Measurements from ENCODE around the gene RAF1. TPM values are rescaled to one million over a fixed set of nuclear protein-coding genes. Genes with fewer than 3 reads are reported as not detected.

Gene RAF1
- total RNA-seq (135 and 258 TPM in 2 replicates), polyA plus RNA-seq (133 and 134 TPM in 2 replicates), polyA minus RNA-seq (ENCODE audit: low replicate concordance) (149 and 212 TPM in 2 replicates)
- 76.2 and 79.1 TPM in 2 replicates for polyA plus RNA-seq (2012)

DNA sequence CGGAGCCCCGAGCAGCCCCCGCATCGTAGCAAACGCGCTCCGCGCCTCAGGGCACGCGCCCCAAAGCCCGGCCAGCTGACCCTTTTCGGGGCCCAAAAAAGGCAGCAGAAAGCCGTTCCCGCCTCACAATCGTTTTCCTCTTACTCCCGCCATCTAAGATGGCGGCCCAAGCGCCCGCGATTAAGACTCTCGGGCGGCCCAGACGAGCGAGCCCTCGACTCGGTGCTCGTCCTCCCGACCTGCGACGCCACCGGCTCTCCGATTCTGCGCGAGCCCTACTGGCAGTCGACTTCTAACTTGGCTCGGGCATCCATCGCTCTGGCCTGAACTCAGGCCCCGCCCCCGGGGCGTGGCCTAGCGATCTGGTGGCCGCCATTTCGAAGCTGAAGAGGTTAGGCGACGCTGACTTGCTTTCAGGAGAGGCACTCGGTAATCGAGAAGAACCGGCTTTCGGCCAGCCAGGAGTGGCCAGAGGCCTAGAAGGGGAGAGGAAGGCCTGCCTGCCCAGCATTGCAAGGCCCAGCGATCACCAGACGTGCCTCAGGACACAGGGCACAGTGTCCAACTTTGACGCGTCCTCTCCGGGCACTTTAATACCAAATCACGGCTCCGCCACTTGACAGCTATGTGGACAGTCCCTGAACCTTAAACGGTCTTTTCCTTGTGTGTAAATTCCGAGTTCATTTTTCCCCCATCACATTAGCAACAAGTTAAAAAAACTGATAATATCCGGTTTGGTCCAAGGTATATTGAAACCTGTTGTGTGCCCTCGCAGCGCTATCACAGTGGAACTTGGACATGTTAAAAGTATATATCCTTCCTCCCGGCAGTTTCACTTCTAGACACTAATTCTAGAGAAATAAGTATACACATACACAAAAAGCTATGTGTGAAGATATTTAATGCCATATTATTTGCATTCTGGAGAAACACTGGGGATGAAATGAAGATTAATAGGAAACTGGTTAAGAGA is at the start of gene RAF1:
RAF1 (minus strand) TSS at position 182 of the 973 bp plus-strand sequence. CDS start 45,396 bp downstream, outside the sequence.
- peak within 1 kb of the TSS; percentile 88 for H2AFZ ChIP-seq (ENCODE audit: low read length)
- TF ChIP-seq EZH2 (IDR thresholded peaks at IDR 0.05; ENCODE audit: low read length, missing control alignments) = no peak
- TF ChIP-seq, protein P1, sequence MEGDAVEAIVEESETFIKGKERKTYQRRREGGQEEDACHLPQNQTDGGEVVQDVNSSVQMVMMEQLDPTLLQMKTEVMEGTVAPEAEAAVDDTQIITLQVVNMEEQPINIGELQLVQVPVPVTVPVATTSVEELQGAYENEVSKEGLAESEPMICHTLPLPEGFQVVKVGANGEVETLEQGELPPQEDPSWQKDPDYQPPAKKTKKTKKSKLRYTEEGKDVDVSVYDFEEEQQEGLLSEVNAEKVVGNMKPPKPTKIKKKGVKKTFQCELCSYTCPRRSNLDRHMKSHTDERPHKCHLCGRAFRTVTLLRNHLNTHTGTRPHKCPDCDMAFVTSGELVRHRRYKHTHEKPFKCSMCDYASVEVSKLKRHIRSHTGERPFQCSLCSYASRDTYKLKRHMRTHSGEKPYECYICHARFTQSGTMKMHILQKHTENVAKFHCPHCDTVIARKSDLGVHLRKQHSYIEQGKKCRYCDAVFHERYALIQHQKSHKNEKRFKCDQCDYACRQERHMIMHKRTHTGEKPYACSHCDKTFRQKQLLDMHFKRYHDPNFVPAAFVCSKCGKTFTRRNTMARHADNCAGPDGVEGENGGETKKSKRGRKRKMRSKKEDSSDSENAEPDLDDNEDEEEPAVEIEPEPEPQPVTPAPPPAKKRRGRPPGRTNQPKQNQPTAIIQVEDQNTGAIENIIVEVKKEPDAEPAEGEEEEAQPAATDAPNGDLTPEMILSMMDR (conservative IDR thresholded peaks at IDR 0.05 in 1 of 2, IDR thresholded peaks at IDR 0.05 in 1 of 2; ENCODE audit: low read depth in 1 of 2, low read length in 2 of 2) = no peak
- H3K4me1 ChIP-seq (ENCODE audit: control insufficient read depth, extremely low read depth, insufficient read depth, low read length) = peaks cover 10% of the 10 kb centered on the region

DNA sequence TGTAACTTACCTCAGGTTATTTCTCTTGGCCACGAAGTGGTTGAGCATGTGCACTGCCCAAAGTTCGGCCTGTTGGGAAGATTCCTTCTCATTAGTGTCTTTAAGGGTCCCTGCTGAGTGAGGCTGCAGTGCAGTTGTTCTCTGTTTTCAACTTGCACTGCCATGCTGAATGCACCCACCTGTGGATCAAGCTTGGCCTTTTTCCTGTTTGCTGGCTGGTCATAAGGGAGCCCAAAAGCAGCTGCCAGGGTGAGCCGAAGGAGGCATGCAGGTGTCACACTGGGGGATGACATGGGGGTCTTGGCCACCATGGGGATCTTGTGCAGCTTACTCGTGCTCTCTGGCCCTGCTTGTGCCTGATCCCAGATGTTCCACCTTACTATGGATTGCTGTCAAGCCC is 46.1 kb upstream of the RAF1 start:
- Histone ChIP-seq H3K4me3 (replicated peaks in 1 of 4; ENCODE audit: control extremely low read depth in 1 of 4, insufficient read depth in 1 of 4, low read depth in 3 of 4, low read length in 4 of 4) (no peak overlapping the region), H3K4me1 (ENCODE audit: control insufficient read depth, extremely low read depth, insufficient read depth, low read length) (no peaks in the 10 kb centered on the region), H3K27ac (ENCODE audit: insufficient read depth, low read length) (no peak overlapping the region), H3K27me3 (ENCODE audit: control insufficient read depth, insufficient read depth, low read length) (no peaks in the 10 kb centered on the region), H3K79me2 (ENCODE audit: control insufficient read depth, insufficient read depth, low read length) (no peaks in the 10 kb centered on the region), H3K36me3 (ENCODE audit: control insufficient read depth, insufficient read depth, low read length) (no peaks in the 10 kb centered on the region), H3K4me2 (ENCODE audit: extremely low read depth, insufficient read depth, low read length) (no peak overlapping the region), H2AFZ (ENCODE audit: low read length) (no peak overlapping the region), H3K9ac (ENCODE audit: insufficient read depth, low read length) (no peak overlapping the region), H3K9me3 (ENCODE audit: control insufficient read depth, insufficient read depth, low read depth, low read length) (no peaks in the 10 kb centered on the region), H4K20me1 (ENCODE audit: control insufficient read depth, extremely low read depth, insufficient read depth, low read length) (no peaks in the 10 kb centered on the region)
- TF ChIP-seq, protein P1 (conservative IDR thresholded peaks at IDR 0.05 in 1 of 2, IDR thresholded peaks at IDR 0.05 in 1 of 2; ENCODE audit: low read depth in 1 of 2, low read length in 2 of 2) = no peak
- no peak for TF ChIP-seq EZH2 (IDR thresholded peaks at IDR 0.05; ENCODE audit: low read length, missing control alignments)
- no peak for DNase-seq (ENCODE audit: low read depth in 2 of 2)

More for the DNA sequence above, at the start of gene RAF1:
- peak within 1 kb of the TSS; percentile 85 for H3K4me2 ChIP-seq (ENCODE audit: extremely low read depth, insufficient read depth, low read length)
- no peaks in the 10 kb centered on the region for H4K20me1 ChIP-seq (ENCODE audit: control insufficient read depth, extremely low read depth, insufficient read depth, low read length)
- DNase-seq (ENCODE audit: low read depth in 2 of 2) = peak; percentile 99
- H3K4me3 ChIP-seq (replicated peaks in 1 of 4; ENCODE audit: control extremely low read depth in 1 of 4, insufficient read depth in 1 of 4, low read depth in 3 of 4, low read length in 4 of 4) = peak within 1 kb of the TSS; percentile 69 to 97 (median 87)
- H3K36me3 ChIP-seq (ENCODE audit: control insufficient read depth, insufficient read depth, low read length) = no peaks in the 10 kb centered on the region
- H3K9me3 ChIP-seq (ENCODE audit: control insufficient read depth, insufficient read depth, low read depth, low read length) = no peaks in the 10 kb centered on the region
- H3K79me2 ChIP-seq (ENCODE audit: control insufficient read depth, insufficient read depth, low read length) = peaks cover 46% of the 10 kb centered on the region
- H3K9ac ChIP-seq (ENCODE audit: insufficient read depth, low read length) = peak within 1 kb of the TSS; percentile 98
- peak within 1 kb of the TSS; percentile 98 for H3K27ac ChIP-seq (ENCODE audit: insufficient read depth, low read length)
- no peaks in the 10 kb centered on the region for H3K27me3 ChIP-seq (ENCODE audit: control insufficient read depth, insufficient read depth, low read length)

DNA sequence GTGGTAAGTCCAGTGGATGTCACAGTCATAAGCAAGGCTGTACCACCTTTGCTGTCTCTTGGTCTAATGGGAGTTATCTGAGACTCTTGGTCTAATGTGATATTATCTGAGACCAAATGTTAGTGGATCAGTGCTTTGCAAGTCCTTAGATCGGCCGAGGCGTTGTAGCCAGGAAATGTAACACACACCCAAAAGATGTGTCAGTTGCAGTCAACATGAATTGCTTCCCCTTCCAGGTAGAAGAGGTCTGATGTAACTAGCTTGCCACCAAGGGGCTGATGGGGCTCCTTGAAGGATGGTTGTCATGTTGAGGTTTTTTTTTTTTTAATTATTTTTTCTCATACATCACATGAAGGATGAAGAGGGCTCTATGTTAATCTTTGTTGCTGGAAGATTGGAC is 45.4 kb upstream of the RAF1 start:
- H3K4me1 ChIP-seq (ENCODE audit: control insufficient read depth, extremely low read depth, insufficient read depth, low read length) = no peaks in the 10 kb centered on the region
- H3K4me2 ChIP-seq (ENCODE audit: extremely low read depth, insufficient read depth, low read length) = no peak overlapping the region
- H3K9me3 ChIP-seq (ENCODE audit: control insufficient read depth, insufficient read depth, low read depth, low read length) = no peaks in the 10 kb centered on the region
- no peak for TF ChIP-seq EZH2 (IDR thresholded peaks at IDR 0.05; ENCODE audit: low read length, missing control alignments)
- TF ChIP-seq, protein P1 (conservative IDR thresholded peaks at IDR 0.05 in 1 of 2, IDR thresholded peaks at IDR 0.05 in 1 of 2; ENCODE audit: low read depth in 1 of 2, low read length in 2 of 2) = no peak
- H3K4me3 ChIP-seq (replicated peaks in 1 of 4; ENCODE audit: control extremely low read depth in 1 of 4, insufficient read depth in 1 of 4, low read depth in 3 of 4, low read length in 4 of 4) = no peak overlapping the region
- DNase-seq (ENCODE audit: low read depth in 2 of 2) = no peak
- no peaks in the 10 kb centered on the region for H3K36me3 ChIP-seq (ENCODE audit: control insufficient read depth, insufficient read depth, low read length)
- no peaks in the 10 kb centered on the region for H3K27me3 ChIP-seq (ENCODE audit: control insufficient read depth, insufficient read depth, low read length)
- no peak overlapping the region for H3K27ac ChIP-seq (ENCODE audit: insufficient read depth, low read length)
- no peak overlapping the region for H3K9ac ChIP-seq (ENCODE audit: insufficient read depth, low read length)
- no peaks in the 10 kb centered on the region for H4K20me1 ChIP-seq (ENCODE audit: control insufficient read depth, extremely low read depth, insufficient read depth, low read length)
- no peaks in the 10 kb centered on the region for H3K79me2 ChIP-seq (ENCODE audit: control insufficient read depth, insufficient read depth, low read length)
- H2AFZ ChIP-seq (ENCODE audit: low read length) = no peak overlapping the region

All from fibroblast of lung (primary cell).